Neuronal stem cell (in vitro differentiated cells): Measurements from ENCODE around the gene SH3GL1.

Experiments
- DNase-seq: peaks from one replicate; pipeline ENCODE4 v3.0.0-alpha.2; 2013; ENCODE audit warnings: low spot score
- H2AFZ ChIP-seq: one replicate; pipeline ENCODE4 v1.6.1; 2013; ENCODE audit warnings: mild to moderate bottlenecking, low read length, inconsistent platforms
- H2AK5ac ChIP-seq: 2 replicates; pipeline ENCODE4 v1.6.1; 2013; ENCODE audit warnings: low read depth, mild to moderate bottlenecking, inconsistent platforms, low read length, moderate library complexity, mixed read lengths
- H2BK120ac ChIP-seq: 2 replicates; pipeline ENCODE4 v1.6.1; 2013; ENCODE audit warnings: low read depth, mild to moderate bottlenecking, inconsistent platforms, low read length, moderate library complexity, mixed read lengths
- H2BK12ac ChIP-seq: one replicate; pipeline ENCODE4 v1.6.1; 2013; ENCODE audit warnings: low read length, inconsistent platforms
- H2BK15ac ChIP-seq: 2 replicates; pipeline ENCODE4 v1.6.1; 2013; ENCODE audit warnings: mild to moderate bottlenecking, low read length, inconsistent platforms, mixed read lengths
- H2BK5ac ChIP-seq: one replicate; pipeline ENCODE4 v1.6.1; 2013; ENCODE audit warnings: inconsistent platforms, mild to moderate bottlenecking, low read length, moderate library complexity
- H3K14ac ChIP-seq: one replicate; pipeline ENCODE4 v1.6.1; 2013; ENCODE audit warnings: low read length, inconsistent platforms
- H3K18ac ChIP-seq: 2 replicates; pipeline ENCODE4 v1.6.1; 2013; ENCODE audit warnings: low read length, inconsistent platforms
- H3K23ac ChIP-seq: 2 replicates; pipeline ENCODE4 v1.6.1; 2013; ENCODE audit warnings: low read depth, mild to moderate bottlenecking, mixed read lengths, low read length, inconsistent platforms; ENCODE audit not compliant: poor library complexity
- H3K27ac ChIP-seq: replicated peaks from 3 replicates; pipeline ENCODE4 v1.5.1; 2013; ENCODE audit warnings: low read length, inconsistent platforms
- H3K27me3 ChIP-seq, 3 experiments: 2 replicates each; pipeline ENCODE4 v1.6.1; 2013; ENCODE audit warnings: low read length in 3 of 3, mild to moderate bottlenecking in 2 of 3, inconsistent platforms in 1 of 3, low read depth in 1 of 3, mixed read lengths in 1 of 3, moderate library complexity in 1 of 3; ENCODE audit not compliant: control insufficient read depth in 3 of 3, insufficient read depth in 3 of 3
- H3K36me3 ChIP-seq, 2 donors: replicated peaks in 1 of 2; 2 replicates each; pipeline ENCODE4 v1.6.1; 2013; ENCODE audit warnings: low read length in 2 of 2; ENCODE audit not compliant: control insufficient read depth in 2 of 2, insufficient read depth in 2 of 2
- H3K4ac ChIP-seq: 2 replicates; pipeline ENCODE4 v1.6.1; 2013; ENCODE audit warnings: inconsistent platforms, mild to moderate bottlenecking, low read length, moderate library complexity
- H3K4me1 ChIP-seq, 2 donors: 1 replicate in 1 of 2; 2 replicates in 1 of 2; pipeline ENCODE4 v1.6.1; 2013; ENCODE audit warnings: low read length in 2 of 2, low read depth in 1 of 2; ENCODE audit not compliant: control insufficient read depth in 2 of 2, insufficient read depth in 1 of 2
- H3K4me2 ChIP-seq: one replicate; pipeline ENCODE4 v1.6.1; 2013; ENCODE audit warnings: mild to moderate bottlenecking, low read length, inconsistent platforms; ENCODE audit not compliant: insufficient read depth, poor library complexity, severe bottlenecking
- H3K4me3 ChIP-seq, 2 donors: 2 replicates each; pipeline ENCODE4 v1.5.1; 2013; ENCODE audit warnings: low read length in 2 of 2, mild to moderate bottlenecking in 2 of 2, inconsistent platforms in 1 of 2, moderate library complexity in 1 of 2
- H3K79me1 ChIP-seq: one replicate; pipeline ENCODE4 v1.6.1; 2013; ENCODE audit warnings: low read depth, mild to moderate bottlenecking, inconsistent platforms, low read length, moderate library complexity
- H3K9ac ChIP-seq: one replicate; pipeline ENCODE4 v1.6.1; 2013; ENCODE audit warnings: mild to moderate bottlenecking, low read depth, low read length, inconsistent platforms; ENCODE audit not compliant: poor library complexity
- H3K9me3 ChIP-seq, 2 donors: replicated peaks in 1 of 2; 2 replicates each; pipeline versions ENCODE3 to v1.6.1; 2013; ENCODE audit warnings: low read length in 2 of 2, mild to moderate bottlenecking in 2 of 2, inconsistent platforms in 1 of 2, low read depth in 1 of 2, mixed read lengths in 1 of 2, moderate library complexity in 1 of 2; ENCODE audit not compliant: control insufficient read depth in 2 of 2, insufficient read depth in 1 of 2
- H4K8ac ChIP-seq: one replicate; pipeline ENCODE4 v1.6.1; 2013; ENCODE audit warnings: low read depth, mild to moderate bottlenecking, inconsistent platforms, low read length, moderate library complexity
- H4K91ac ChIP-seq: one replicate; pipeline ENCODE4 v1.6.1; 2013; ENCODE audit warnings: low read length, low read depth, mild to moderate bottlenecking, inconsistent platforms; ENCODE audit not compliant: poor library complexity
- WGBS, 2 donors: extraction: QIAGEN DNeasy Blood & Tissue Kit; methylation state at CpG; one replicate each; pipeline ENCODE4 v1.1.7; 2013; ENCODE audit warnings: missing lambda C conversion rate in 2 of 2, mixed read lengths in 1 of 2; ENCODE audit not compliant: insufficient read length in 2 of 2, insufficient replicate concordance in 1 of 2; ENCODE audit errors: extremely low coverage in 2 of 2; 5-methylcytosine and 5-hydroxymethylcytosine counted together

Gene SH3GL1

DNA sequence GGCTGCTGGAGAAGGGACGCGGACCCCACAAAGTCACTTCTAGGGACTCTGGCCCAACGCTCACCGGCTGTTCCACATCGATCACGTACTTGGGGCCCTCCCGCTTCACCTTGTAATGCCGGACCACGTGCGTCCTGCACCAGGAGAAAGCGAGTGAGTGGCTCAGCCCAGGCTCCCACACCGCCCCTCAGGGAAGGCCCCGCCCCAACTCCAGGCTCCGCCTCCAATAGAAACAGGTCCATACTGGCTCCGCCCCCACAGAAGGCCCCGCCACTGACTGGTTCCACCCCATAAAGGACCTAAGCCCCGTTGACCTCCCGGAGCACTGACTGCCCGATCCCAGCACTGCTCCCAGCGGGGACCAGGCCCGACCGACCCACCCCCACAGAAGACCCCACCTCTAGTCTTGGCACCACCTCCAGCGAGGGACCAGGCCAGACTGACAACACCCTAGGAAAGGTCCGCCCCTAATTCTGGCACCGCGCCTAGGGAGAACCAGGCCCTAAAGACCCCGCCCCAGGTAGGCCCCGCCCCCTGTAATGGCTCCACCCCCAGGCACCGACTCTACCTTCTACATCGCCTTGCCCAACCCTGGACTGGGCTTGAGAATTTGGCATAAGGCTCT lies 73.0 kb downstream of the SH3GL1 start:
- peak overlapping the region; percentile 32 to 69 for H3K4me3 ChIP-seq

DNA sequence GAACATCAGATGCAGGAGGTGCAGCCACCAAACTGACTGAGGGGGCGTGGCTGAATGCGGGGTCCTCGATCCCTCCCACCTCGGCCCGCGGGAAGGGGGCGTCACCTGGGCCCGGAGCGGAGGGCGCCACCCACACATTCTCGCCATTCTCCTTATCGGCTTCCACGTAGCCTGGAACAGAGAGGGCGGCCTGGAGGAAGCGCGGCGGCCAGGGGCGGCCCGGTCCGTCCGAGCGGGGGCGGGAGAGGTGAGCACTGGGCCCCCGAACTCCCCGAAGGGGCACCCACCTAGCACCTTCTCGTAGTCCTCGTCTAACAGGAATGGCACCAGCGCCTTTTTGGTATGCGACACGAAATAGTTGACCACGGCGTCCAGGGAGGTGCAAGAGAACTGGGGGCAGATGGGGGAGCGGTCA lies 73.5 kb downstream of the SH3GL1 start:
- H3K4me2 ChIP-seq: peak overlapping the region; percentile 78
- peak overlapping the region; percentile 40 for H2AK5ac ChIP-seq
- peak overlapping the region; percentile 78 for H2AFZ ChIP-seq
- H3K4me1 ChIP-seq: peaks cover 7 to 8% of the 10 kb centered on the region in 2 donors
- H2BK12ac ChIP-seq: no peak overlapping the region
- no peaks in the 10 kb centered on the region for H3K27me3 ChIP-seq
- peaks cover 0 to 6% of the 10 kb centered on the region in 2 donors for H3K36me3 ChIP-seq
- no CpG with 5 or more reads among the region's 33 CpGs for WGBS, 2 donors
- H3K4me3 ChIP-seq: peak overlapping the region in 1 of 2 donors; percentile 55
- H3K9me3 ChIP-seq: no peaks in the 10 kb centered on the region
- no peak overlapping the region for H3K4ac ChIP-seq
- DNase-seq: peak; percentile 64
- H3K27ac ChIP-seq: no peak overlapping the region
- peak overlapping the region; percentile 86 for H4K8ac ChIP-seq
- H3K23ac ChIP-seq: peak overlapping the region; percentile 95
- H3K79me1 ChIP-seq: peaks cover 2% of the 10 kb centered on the region
- no peak overlapping the region for H3K14ac ChIP-seq
- H2BK5ac ChIP-seq: peak overlapping the region; percentile 78
- no peak overlapping the region for H2BK15ac ChIP-seq
- H3K9ac ChIP-seq: peak overlapping the region; percentile 63
- peak overlapping the region; percentile 3 for H2BK120ac ChIP-seq
- peak overlapping the region; percentile 95 for H3K18ac ChIP-seq
- no peak overlapping the region for H4K91ac ChIP-seq

More for the DNA sequence above, 73.0 kb downstream of the SH3GL1 start:
- H2BK12ac ChIP-seq: peak overlapping the region; percentile 41
- H2AFZ ChIP-seq: peak overlapping the region; percentile 78
- peak overlapping the region; percentile 3 for H3K27ac ChIP-seq
- peak overlapping the region; percentile 63 for H3K9ac ChIP-seq
- H3K4me1 ChIP-seq: peaks cover 7 to 8% of the 10 kb centered on the region in 2 donors
- no peak overlapping the region for H4K91ac ChIP-seq
- peak overlapping the region; percentile 78 for H2BK5ac ChIP-seq
- H2BK120ac ChIP-seq: peak overlapping the region; percentile 3
- peaks cover 0 to 6% of the 10 kb centered on the region in 2 donors for H3K36me3 ChIP-seq
- no peaks in the 10 kb centered on the region for H3K27me3 ChIP-seq
- DNase-seq: peak; percentile 85
- no peak overlapping the region for H3K4ac ChIP-seq
- no peaks in the 10 kb centered on the region for H3K9me3 ChIP-seq
- peak overlapping the region; percentile 86 for H4K8ac ChIP-seq
- WGBS, 2 donors: no CpG with 5 or more reads among the region's 30 CpGs
- H3K14ac ChIP-seq: no peak overlapping the region
- peak overlapping the region; percentile 95 for H3K18ac ChIP-seq
- peaks cover 2% of the 10 kb centered on the region for H3K79me1 ChIP-seq
- H3K23ac ChIP-seq: peak overlapping the region; percentile 95
- peak overlapping the region; percentile 40 for H2AK5ac ChIP-seq
- H2BK15ac ChIP-seq: no peak overlapping the region
- H3K4me2 ChIP-seq: peak overlapping the region; percentile 78

DNA sequence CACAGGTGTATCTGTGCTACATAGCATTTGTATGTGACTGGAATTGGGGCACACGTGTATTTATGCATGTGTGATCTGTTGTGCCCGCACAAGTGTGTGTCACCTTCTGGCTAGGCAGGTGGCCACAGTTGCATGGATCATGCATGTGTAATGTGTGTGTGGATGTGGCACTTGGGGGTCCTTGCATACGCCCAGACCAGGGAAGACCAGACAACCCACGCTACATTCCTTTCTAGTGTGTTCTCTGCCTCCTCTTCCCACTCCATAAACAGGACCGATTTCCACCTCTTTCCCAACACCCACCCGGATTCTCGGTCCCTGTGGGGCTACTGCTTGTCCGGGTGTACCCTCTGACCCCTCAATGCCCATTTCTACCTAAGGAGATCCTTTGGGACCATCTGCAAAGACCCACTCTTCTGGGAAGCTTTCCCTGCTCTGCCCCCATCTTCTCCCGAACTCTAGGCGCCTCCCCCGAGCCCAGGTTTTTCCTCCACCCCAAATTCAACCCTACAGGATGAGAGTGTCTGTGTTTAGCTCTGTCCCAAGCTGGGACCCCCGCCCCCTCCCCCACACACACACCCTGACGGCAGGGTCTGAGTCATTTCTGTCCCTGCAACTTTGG lies 74.0 kb downstream of the SH3GL1 start:
- H3K14ac ChIP-seq: no peak overlapping the region
- H3K79me1 ChIP-seq: peaks cover 2% of the 10 kb centered on the region
- H3K27me3 ChIP-seq: no peaks in the 10 kb centered on the region
- no peak overlapping the region for H2BK12ac ChIP-seq
- H2BK120ac ChIP-seq: no peak overlapping the region
- no peak overlapping the region for H2BK5ac ChIP-seq
- peak overlapping the region; percentile 78 for H3K4me2 ChIP-seq
- H2AK5ac ChIP-seq: no peak overlapping the region
- no peak overlapping the region for H2BK15ac ChIP-seq
- no peak overlapping the region for H3K4ac ChIP-seq
- no peaks in the 10 kb centered on the region for H3K9me3 ChIP-seq
- H3K4me1 ChIP-seq: peaks cover 7 to 8% of the 10 kb centered on the region in 2 donors
- DNase-seq: no peak
- H2AFZ ChIP-seq: peak overlapping the region; percentile 78
- H3K4me3 ChIP-seq: peak overlapping the region in 1 of 2 donors; percentile 32
- H4K91ac ChIP-seq: no peak overlapping the region
- H4K8ac ChIP-seq: no peak overlapping the region
- peak overlapping the region; percentile 1 for H3K18ac ChIP-seq
- H3K9ac ChIP-seq: no peak overlapping the region
- peaks cover 0 to 6% of the 10 kb centered on the region in 2 donors for H3K36me3 ChIP-seq
- H3K27ac ChIP-seq: no peak overlapping the region
- H3K23ac ChIP-seq: peak overlapping the region; percentile 95
- no CpG with 5 or more reads among the region's 13 CpGs for WGBS, 2 donors

DNA sequence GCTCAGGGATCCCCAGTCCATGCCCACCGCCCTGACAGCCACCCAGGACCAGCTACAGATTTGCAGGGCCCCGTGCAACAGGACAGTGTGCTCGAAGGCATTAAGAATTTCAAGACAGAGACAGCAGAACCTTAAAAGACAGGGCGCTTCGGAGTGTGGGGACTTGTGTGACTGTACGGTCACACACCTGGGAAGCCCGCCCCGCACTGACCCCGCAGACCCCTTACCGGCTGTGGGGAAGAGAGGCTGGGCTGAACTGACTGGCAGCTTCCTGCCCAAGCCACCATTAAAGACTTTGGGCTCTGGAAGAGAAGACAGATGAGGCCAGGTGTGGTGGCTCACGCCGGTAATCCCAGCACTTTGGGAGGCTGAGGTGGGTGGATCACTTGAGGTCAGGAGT lies 76.1 kb downstream of the SH3GL1 start:
- WGBS, 2 donors: no CpG with 5 or more reads among the region's 12 CpGs

More for the DNA sequence above, 76.1 kb downstream of the SH3GL1 start:
- no peak overlapping the region for H2BK12ac ChIP-seq
- no peak overlapping the region for H3K23ac ChIP-seq
- H3K4ac ChIP-seq: no peak overlapping the region
- no peak overlapping the region for H3K27ac ChIP-seq
- no peak overlapping the region for H2AFZ ChIP-seq
- no peak overlapping the region for H4K8ac ChIP-seq
- no peak overlapping the region for H4K91ac ChIP-seq
- H3K79me1 ChIP-seq: peaks cover 2% of the 10 kb centered on the region
- H2BK120ac ChIP-seq: no peak overlapping the region
- no peak overlapping the region for H2AK5ac ChIP-seq
- peaks cover 0 to 6% of the 10 kb centered on the region in 2 donors for H3K36me3 ChIP-seq
- H2BK15ac ChIP-seq: no peak overlapping the region
- no peak overlapping the region for H3K18ac ChIP-seq
- no peak overlapping the region for H3K4me2 ChIP-seq
- H3K9me3 ChIP-seq: peaks cover 2 to 3% of the 10 kb centered on the region in 2 donors
- DNase-seq: no peak
- no peak overlapping the region for H3K14ac ChIP-seq
- H3K4me1 ChIP-seq: peaks cover 7 to 8% of the 10 kb centered on the region in 2 donors
- no peak overlapping the region for H3K9ac ChIP-seq
- H3K27me3 ChIP-seq: no peaks in the 10 kb centered on the region
- H3K4me3 ChIP-seq: no peak overlapping the region
- no peak overlapping the region for H2BK5ac ChIP-seq
